GM12878 (cell line): Measurements from ENCODE around the gene ZNF317. TPM values are rescaled to one million over a fixed set of nuclear protein-coding genes. Genes with fewer than 3 reads are reported as not detected.
A peak's percentile ranks its signal among the peaks of the same experiment; 100 is the strongest.

Experiments
- ATAC-seq: fragments of 200-7000 bp; cut with Tn5 transposase; 3 replicates; pipeline ENCODE4 v1.9.1; 2020; ENCODE audit warnings: mild to moderate bottlenecking, moderate library complexity
- BruUV-seq: library from RNA; stranded (reverse); fragments of 400-500 nt; replicated peaks from 2 replicates; lab custom pipeline; 2021; lab: Mats Ljungman, UMichigan
- CTCF ChIA-PET: fragments of 300-600 bp; sonication (Branson Sonifier 250); formaldehyde crosslinking; extraction: SDS; loops from one replicate; lab custom pipeline; 2021; ENCODE audit warnings: inconsistent platforms; lab: Yijun Ruan, JAX
- POLR2A ChIA-PET: fragments of 350-600 bp; formaldehyde crosslinking; extraction: SDS; loops from one replicate; lab custom pipeline; 2021; ENCODE audit warnings: inconsistent platforms; lab: Charles Lee
- RAD21 ChIA-PET: fragments of 300-600 bp; sonication (Branson Sonifier 250); formaldehyde crosslinking; loops from one replicate; lab custom pipeline; 2023; ENCODE audit warnings: antibody characterized with exemption; ENCODE audit not compliant: unreplicated experiment; lab: Charles Lee
- SMC1A ChIA-PET: fragments of 300-600 bp; sonication (Branson Sonifier 250); formaldehyde crosslinking; loops from one replicate; lab custom pipeline; 2023; ENCODE audit not compliant: unreplicated experiment, uncharacterized antibody; lab: Charles Lee
- DNase-seq: peaks from one replicate; pipeline ENCODE4 v3.0.0-alpha.2; 2011; ENCODE audit warnings: low read depth, low spot score
- FAIRE-seq: peaks from 3 replicates; lab custom pipeline; 2011; peaks lifted over from hg19 to GRCh38; lab: Jason Lieb, UNC
- H2AFZ ChIP-seq: 2 replicates; pipeline ENCODE4 v1.6.0; 2011; ENCODE audit warnings: low read depth, low read length, control low read depth; ENCODE audit not compliant: control insufficient read depth
- H3K27ac ChIP-seq: 2 replicates; pipeline ENCODE4 v1.5.1; 2011; ENCODE audit warnings: control low read depth; ENCODE audit not compliant: control insufficient read depth, insufficient read depth
- H3K27me3 ChIP-seq, 2 experiments: replicated peaks in 1 of 2; 2 replicates each; pipeline versions ENCODE4 v1.6.0 to v1.6.1; 2011; ENCODE audit warnings: low read length in 1 of 2; ENCODE audit not compliant: control insufficient read depth in 2 of 2, insufficient read depth in 2 of 2
- H3K36me3 ChIP-seq, 2 experiments: 2 replicates each; pipeline ENCODE4 v1.5.1; 2011; ENCODE audit warnings: low read length in 1 of 2; ENCODE audit not compliant: control insufficient read depth in 2 of 2, insufficient read depth in 2 of 2
- H3K4me1 ChIP-seq: 2 replicates; pipeline ENCODE4 v1.6.1; 2011; ENCODE audit warnings: mild to moderate bottlenecking, low read length, moderate library complexity, mixed read lengths; ENCODE audit not compliant: control insufficient read depth, insufficient read depth
- H3K4me2 ChIP-seq: 2 replicates; pipeline ENCODE4 v1.6.0; 2011; ENCODE audit warnings: control low read depth; ENCODE audit not compliant: control insufficient read depth, insufficient read depth
- H3K4me3 ChIP-seq: fragments of 200-600 bp; sonication (generic); 2 replicates; pipeline ENCODE4 v1.5.1; 2016
- H3K79me2 ChIP-seq: 2 replicates; pipeline ENCODE4 v1.6.0; 2011; ENCODE audit warnings: low read length; ENCODE audit not compliant: control insufficient read depth, insufficient read depth
- H3K9ac ChIP-seq: 2 replicates; pipeline ENCODE4 v1.8.0; 2011; ENCODE audit warnings: low read length, control low read depth, mixed read lengths; ENCODE audit not compliant: control insufficient read depth, insufficient read depth
- H3K9me3 ChIP-seq: replicated peaks from 3 replicates; pipeline ENCODE4 v1.5.1; 2011; ENCODE audit warnings: mild to moderate bottlenecking, low read length; ENCODE audit not compliant: control insufficient read depth, insufficient read depth
- H4K20me1 ChIP-seq: 2 replicates; pipeline ENCODE4 v1.6.0; 2011; ENCODE audit not compliant: control insufficient read depth, insufficient read depth
- CREM ChIP-seq: IDR thresholded peaks from 2 replicates; pipeline ENCODE4 v1.6.1; 2014; ENCODE audit warnings: antibody characterized with exemption, low read depth
- E4F1 ChIP-seq: fragments of 450-650 bp; IDR thresholded peaks from 2 replicates; pipeline ENCODE4 v1.6.1; 2018; ENCODE audit warnings: borderline replicate concordance, mild to moderate bottlenecking; ENCODE audit not compliant: partially characterized antibody
- IKZF2 ChIP-seq, 2 experiments: fragments of 450-650 bp; IDR thresholded peaks; 2 replicates each; pipeline ENCODE4 v1.6.1; 2017; ENCODE audit warnings: mild to moderate bottlenecking in 2 of 2, moderate library complexity in 2 of 2
- JUND ChIP-seq: IDR thresholded peaks from 2 replicates; pipeline ENCODE4 v1.6.1; 2012; ENCODE audit warnings: low read depth, mild to moderate bottlenecking, low read length, improper control_type of control experiment, moderate library complexity
- MEF2A ChIP-seq: IDR thresholded peaks from 2 replicates; pipeline ENCODE4 v1.6.1; 2011; ENCODE audit warnings: low read depth, mild to moderate bottlenecking, low read length, moderate library complexity; ENCODE audit not compliant: insufficient read depth
- NFXL1 ChIP-seq: fragments of 450-650 bp; IDR thresholded peaks from 2 replicates; pipeline ENCODE4 v1.6.1; 2017; ENCODE audit warnings: antibody characterized with exemption, mild to moderate bottlenecking, borderline replicate concordance
- NFYB ChIP-seq: IDR thresholded peaks from 2 replicates; pipeline ENCODE4 v1.6.1; 2011; ENCODE audit warnings: low read depth, mild to moderate bottlenecking, low read length, improper control_type of control experiment, moderate library complexity; ENCODE audit not compliant: insufficient read depth
- PML ChIP-seq: IDR thresholded peaks from 2 replicates; pipeline ENCODE4 v1.6.1; 2012; ENCODE audit warnings: low read length, inconsistent platforms
- POLR2A ChIP-seq: IDR thresholded peaks from 2 replicates; pipeline ENCODE4 v1.6.1; 2011; ENCODE audit warnings: low read depth, mild to moderate bottlenecking, low read length
- SKIL ChIP-seq: fragments of 450-650 bp; IDR thresholded peaks from 2 replicates; pipeline ENCODE4 v1.6.1; 2017; ENCODE audit warnings: mild to moderate bottlenecking, low read depth, inconsistent platforms; ENCODE audit not compliant: poor library complexity, severe bottlenecking
- ZZZ3 ChIP-seq: IDR thresholded peaks from 2 replicates; pipeline ENCODE4 v1.6.1; 2011; ENCODE audit warnings: low read depth; ENCODE audit not compliant: control insufficient read depth, insufficient read length
- WGBS: methylation state at CpG from one replicate; pipeline ENCODE4 v1.1.6; 2016; ENCODE audit warnings: low lambda C conversion rate; ENCODE audit not compliant: insufficient replicate concordance, insufficient coverage; ENCODE audit errors: missing lambda C conversion rate; 5-methylcytosine and 5-hydroxymethylcytosine counted together
- in situ Hi-C: fragments of 300-500 bp; cut with MboI; formaldehyde crosslinking; loops from 9 replicates; pipeline ENCODE4 v1.14.3; 2018; ENCODE audit warnings: mixed read lengths
- intact Hi-C: fragments of 100-400 bp; cut with micrococcal nuclease; formaldehyde crosslinking; loops from one replicate; pipeline ENCODE4 v1.14.2; 2022; ENCODE audit not compliant: unreplicated experiment
- polyA plus RNA-seq, 11 experiments: library from polyadenylated mRNA; depleted of rRNA in 4 of 11; unstranded in 6 of 11; stranded (reverse) in 5 of 11; fragments of >200 nt; fragmentation: Nextera tagmentation in 4 of 11; fragmentation: Illumina TruSeq in 1 of 11; extraction: Ambion mirVana in 4 of 11; extraction: Trizol in 1 of 11; gene quantifications; 1 replicate in 1 of 11; 2 replicates in 10 of 11; pipeline versions ENCODE4 v1.2.1 to v1.2.3, GENCODE V29; 2011 to 2016; ENCODE audit warnings: inconsistent platforms in 2 of 11, missing spikeins in 2 of 11, low read depth in 1 of 11
- total RNA-seq, 4 experiments: library from RNA; depleted of rRNA in 3 of 4; stranded (reverse); fragments of >200 nt in 3 of 4; fragmentation: Illumina TruSeq in 1 of 4; extraction: Trizol in 1 of 4; gene quantifications; 2 replicates each; pipeline versions ENCODE4 v1.2.1 to v1.2.3, GENCODE V29; 2013 to 2021

ZNF317 gene
- total and polyA plus RNA-seq, 10 of the 15 experiments (the other 5 are each of a cell fraction or from before 2014, with no cell fraction given): 22.7 to 39.4 (median 32.6) TPM

GRCh38 chr19:9148697-9149096 lies 8.5 kb downstream of the ZNF317 start:
- RAD21 ChIA-PET: no interaction called here
- no peak for FAIRE-seq
- WGBS: 98% methylated on average over 3 of the region's 3 CpGs
- H4K20me1 ChIP-seq: peaks cover 2% of the 10 kb centered on the region; the same call in 1 of the 2 replicates
- CTCF ChIA-PET: no interaction called here
- no peak overlapping the region for H3K9ac ChIP-seq
- no peak for DNase-seq
- H3K27ac ChIP-seq: no peak overlapping the region
- no peaks in the 10 kb centered on the region for H3K27me3 ChIP-seq
- BruUV-seq: no TSS peak
- H2AFZ ChIP-seq: no peak overlapping the region
- H3K9me3 ChIP-seq: peaks cover 47% of the 10 kb centered on the region
- intact Hi-C loops: no loop called here
- ATAC-seq: no peak
- peaks cover 42% of the 10 kb centered on the region for H3K79me2 ChIP-seq
- H3K36me3 ChIP-seq: peaks cover 9 to 28% of the 10 kb centered on the region in 2 experiments
- no peaks in the 10 kb centered on the region for H3K4me1 ChIP-seq
- no peak overlapping the region for H3K4me3 ChIP-seq
- no peak overlapping the region for H3K4me2 ChIP-seq
- in situ Hi-C loops: loop anchor here (25.0 kb wide), 1 partner anchor 1089 kb away; the partner anchor contains the start of gene S1PR2
- POLR2A ChIA-PET: no interaction called here
- SMC1A ChIA-PET: no interaction called here
- TF ChIP-seq NFXL1: no peak
- TF ChIP-seq NFYB: peak; percentile 75
- TF ChIP-seq SKIL: no peak
- no peak for TF ChIP-seq IKZF2 (IDR thresholded peaks at IDR 0.05)

GRCh38 chr19:9149997-9150396 lies 9.8 kb downstream of the ZNF317 start:
- DNase-seq: no peak
- TF ChIP-seq PML (no peak), MEF2A (no peak), E4F1 (no peak), CREM (no peak), JUND (no peak), ZZZ3 (no peak), POLR2A (no peak)
- TF ChIP-seq, all 136 proteins: peak for 0
- Histone ChIP-seq H3K36me3 (peaks cover 9 to 31% of the 10 kb centered on the region in 2 experiments), H3K9ac (no peak overlapping the region), H3K79me2 (peaks cover 37% of the 10 kb centered on the region), H3K9me3 (peaks cover 45% of the 10 kb centered on the region), H3K27me3 (no peaks in the 10 kb centered on the region), H4K20me1 (peaks cover 2% of the 10 kb centered on the region; the same call in 1 of the 2 replicates), H3K4me3 (no peak overlapping the region), H3K4me1 (no peaks in the 10 kb centered on the region), H2AFZ (no peak overlapping the region), H3K27ac (no peak overlapping the region), H3K4me2 (no peak overlapping the region)
- in situ Hi-C loops (loop anchor here (25.0 kb wide), 1 partner anchor 1087 kb away; the partner anchor contains the start of gene S1PR2), intact Hi-C loops (no loop called here)
- no TSS peak for BruUV-seq
- 73% methylated on average over 4 of the region's 4 CpGs for WGBS
- ChIA-PET CTCF (no interaction called here), SMC1A (no interaction called here), RAD21 (no interaction called here), POLR2A (no interaction called here)
- FAIRE-seq: no peak
- ATAC-seq: no peak
